ENCODE results near the gene LY86.

DNA sequence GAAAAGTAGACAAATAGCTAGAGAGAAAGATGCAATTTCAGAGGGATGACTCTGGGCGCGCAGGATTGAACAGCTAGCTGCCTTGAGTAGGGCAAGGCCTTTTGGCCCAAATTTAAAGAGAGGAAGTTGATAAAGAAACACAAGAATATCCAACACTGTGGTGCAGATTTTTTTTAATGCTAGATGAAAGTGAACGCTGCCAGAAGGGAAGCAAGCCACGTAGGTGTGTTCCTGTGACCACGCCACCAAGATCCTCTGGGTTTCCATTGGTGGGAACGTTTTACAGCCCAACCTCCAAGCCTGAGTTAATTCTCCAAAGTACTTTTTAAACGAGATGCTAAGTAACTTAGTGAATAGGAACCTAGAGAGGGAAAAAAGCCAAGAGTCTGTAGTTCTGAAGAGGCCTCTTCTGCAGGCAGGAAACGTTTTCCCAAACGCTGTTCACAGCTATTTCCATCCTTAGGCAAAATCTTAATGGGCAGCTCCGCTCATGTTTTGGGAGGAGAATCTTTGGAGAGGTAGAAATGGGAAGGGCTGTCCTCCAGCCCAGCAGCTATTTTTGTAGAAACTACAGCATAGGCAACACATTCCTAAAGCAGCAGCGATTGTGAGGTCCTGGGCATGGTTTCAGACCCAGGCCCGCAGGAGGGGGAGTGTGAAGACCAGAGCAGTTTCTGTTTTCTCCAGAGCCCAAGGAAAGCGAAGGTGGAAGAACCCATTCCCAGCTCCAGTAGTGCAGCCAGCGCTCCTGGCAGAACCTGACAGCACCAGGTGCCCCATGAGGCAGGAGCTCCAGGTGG is 8.2 kb downstream of the LY86 start:
- TF ChIP-seq EP300 (IDR thresholded peaks at IDR 0.05), result no peak
- no peak for TF ChIP-seq POLR2A (IDR thresholded peaks at IDR 0.05)
